ENCODE data around the gene PTPRT. TPM values are rescaled to one million over a fixed set of nuclear protein-coding genes. Genes with fewer than 3 reads are reported as not detected.

Gene PTPRT
- total RNA-seq, 1 donor from 2014 or later, result 4.0 TPM

GRCh38 chr20:43017241-43018030, 172.3 kb downstream of the PTPRT start:
- no peak for DNase-seq

DNA sequence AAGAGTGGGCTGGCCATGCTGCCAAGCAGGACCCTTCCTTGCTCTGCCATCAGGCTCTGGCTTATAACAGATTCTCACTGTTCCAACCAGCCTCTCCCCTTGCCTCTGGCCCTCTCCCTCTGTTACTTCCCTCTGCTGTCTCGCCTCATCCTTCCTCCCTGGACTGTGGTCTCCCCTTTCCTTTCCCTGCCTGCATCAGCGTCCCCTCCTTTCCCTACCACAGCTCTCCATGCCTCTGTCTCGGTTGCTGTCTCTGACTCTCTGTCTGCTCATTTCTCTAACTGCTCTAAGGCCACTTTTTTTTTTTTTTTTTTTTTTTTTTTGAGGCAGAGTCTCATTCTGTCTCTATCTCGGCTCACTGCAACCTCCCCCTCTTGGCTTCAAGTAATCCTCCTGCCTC, 173.4 kb downstream of the PTPRT start:
- DNase-seq, result no peak

DNA sequence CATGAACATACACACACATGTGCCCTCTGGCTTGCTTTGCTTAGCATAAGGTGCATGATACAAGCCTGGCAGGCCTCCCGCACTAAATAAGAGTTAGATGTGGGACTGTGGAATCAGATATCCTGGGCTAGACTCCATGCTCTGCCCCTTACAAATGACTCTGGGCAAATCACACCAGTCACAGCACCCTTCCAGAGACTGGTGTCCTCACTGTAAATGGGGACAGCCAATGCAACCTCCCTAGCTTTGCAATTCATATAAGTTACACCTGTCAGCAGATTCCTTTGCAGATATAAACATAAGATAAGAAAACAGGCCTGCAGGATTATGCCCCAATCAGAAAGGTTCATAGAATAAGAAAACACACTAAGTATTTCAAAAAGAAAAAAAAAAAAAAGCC, 174.1 kb downstream of the PTPRT start:
- DNase-seq, result no peak

DNA sequence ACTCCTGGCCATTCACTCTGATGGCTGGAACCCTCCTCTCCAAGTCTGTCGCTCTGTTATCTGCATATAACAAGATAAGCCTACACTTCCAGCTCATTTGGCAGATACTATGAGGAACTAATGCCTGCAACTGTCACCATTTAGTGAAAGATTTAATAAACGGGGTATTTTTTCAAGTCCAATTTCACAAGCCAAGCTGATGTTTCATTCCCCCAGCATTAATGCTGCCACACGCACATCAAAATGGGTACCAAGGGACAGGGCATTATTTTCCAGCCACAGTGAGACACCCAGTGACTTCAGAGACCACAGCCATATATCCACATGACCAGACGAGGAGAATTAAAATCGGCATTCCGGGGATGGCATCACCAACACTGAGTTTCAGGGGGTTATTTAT, 175.5 kb downstream of the PTPRT start:
- no peak for DNase-seq

- no peak for DNase-seq
Measured at GRCh38 chr20:43011491-43011890, 178.2 kb downstream of the PTPRT start.

- no peak for DNase-seq
Measured at GRCh38 chr20:43009532-43009931, 180.2 kb downstream of the PTPRT start.

- no peak for DNase-seq
Measured at GRCh38 chr20:43007525-43007924, 182.2 kb downstream of the PTPRT start.

DNA sequence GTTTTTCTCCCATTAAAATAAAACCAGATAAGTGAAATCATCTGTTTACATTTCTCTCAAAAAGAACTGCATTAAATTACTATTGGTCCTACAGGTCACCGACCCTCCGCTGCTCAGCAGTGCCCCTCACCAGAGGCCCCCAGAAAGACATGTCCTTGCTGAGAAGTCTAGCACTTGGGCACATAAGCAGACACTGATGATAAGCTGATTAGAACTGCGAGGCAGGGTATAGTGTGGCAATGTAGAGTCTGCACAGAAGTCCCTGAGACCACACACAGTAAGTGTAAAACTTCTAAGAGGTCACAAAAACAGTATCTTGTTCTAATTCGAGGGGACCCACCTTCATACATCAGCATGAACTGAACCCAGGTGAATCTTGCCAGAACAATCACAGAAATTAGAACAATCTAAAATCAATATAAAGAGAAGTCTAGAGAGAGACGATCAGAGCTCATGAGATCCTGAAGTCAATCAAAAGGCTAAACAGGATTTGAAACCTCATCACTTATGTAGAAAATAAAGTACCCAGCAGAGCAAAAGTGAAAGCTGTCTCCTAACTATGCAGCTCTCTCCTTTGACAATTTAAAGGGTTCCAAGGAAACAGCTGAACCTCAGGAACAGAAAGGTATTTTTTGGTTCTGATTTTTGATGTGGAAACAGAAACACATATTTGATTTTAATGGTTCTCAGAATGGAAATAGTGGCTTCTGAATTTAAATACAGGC, 182.9 kb downstream of the PTPRT start:
- no peak for DNase-seq

GRCh38 chr20:43003318-43003944, 186.3 kb downstream of the PTPRT start:
- DNase-seq, result no peak

- DNase-seq, result no peak
Measured at GRCh38 chr20:42996141-42996540, 193.6 kb downstream of the PTPRT start.

DNA sequence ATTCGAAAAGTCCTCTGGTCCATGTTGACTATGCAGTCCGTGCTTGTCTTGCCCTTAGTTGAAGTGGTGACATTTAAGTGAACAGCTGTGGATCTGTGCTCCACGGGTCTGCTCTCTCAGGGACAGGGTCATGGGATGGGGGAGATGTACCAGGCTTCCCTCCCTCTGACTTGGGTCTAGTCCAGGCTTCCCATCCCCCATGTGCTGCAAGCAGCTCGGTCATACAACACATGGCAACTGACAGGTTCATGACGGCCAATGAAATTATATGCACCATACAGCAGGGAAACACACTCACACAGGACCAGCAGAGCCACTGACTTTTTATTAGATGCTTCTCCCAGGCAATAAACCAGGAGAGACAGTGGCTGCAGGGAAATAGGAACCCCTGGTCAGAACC, 201.4 kb downstream of the PTPRT start:
- no peak for DNase-seq

- no peak for DNase-seq
Measured at GRCh38 chr20:42987376-42988114, 202.2 kb downstream of the PTPRT start.

- no peak for DNase-seq
Measured at GRCh38 chr20:42986143-42986773, 203.4 kb downstream of the PTPRT start.

- no peak for DNase-seq
Measured at GRCh38 chr20:42985628-42986027, 204.1 kb downstream of the PTPRT start.

- no peak for DNase-seq
Measured at GRCh38 chr20:42982218-42982617, 207.5 kb downstream of the PTPRT start.

DNA sequence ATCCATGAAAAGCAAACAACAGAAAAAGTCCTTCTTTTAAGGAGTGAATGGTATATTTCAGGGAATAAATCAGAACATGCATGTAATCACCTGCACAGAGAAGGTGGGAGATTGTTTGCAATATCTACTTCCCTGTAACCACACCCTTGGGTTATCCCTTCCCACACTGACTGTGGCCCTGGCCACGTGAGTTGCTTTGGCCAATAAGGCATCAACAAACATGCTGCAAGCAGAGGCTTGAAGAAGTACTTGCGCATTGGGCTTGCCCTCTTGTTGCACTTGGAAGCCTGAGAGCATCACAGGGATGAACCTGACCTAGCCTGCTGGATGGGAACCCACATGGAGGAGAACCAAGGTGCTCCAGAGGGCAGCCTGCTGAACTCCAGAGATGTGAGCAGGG, 208.5 kb downstream of the PTPRT start:
- DNase-seq, result no peak

DNA sequence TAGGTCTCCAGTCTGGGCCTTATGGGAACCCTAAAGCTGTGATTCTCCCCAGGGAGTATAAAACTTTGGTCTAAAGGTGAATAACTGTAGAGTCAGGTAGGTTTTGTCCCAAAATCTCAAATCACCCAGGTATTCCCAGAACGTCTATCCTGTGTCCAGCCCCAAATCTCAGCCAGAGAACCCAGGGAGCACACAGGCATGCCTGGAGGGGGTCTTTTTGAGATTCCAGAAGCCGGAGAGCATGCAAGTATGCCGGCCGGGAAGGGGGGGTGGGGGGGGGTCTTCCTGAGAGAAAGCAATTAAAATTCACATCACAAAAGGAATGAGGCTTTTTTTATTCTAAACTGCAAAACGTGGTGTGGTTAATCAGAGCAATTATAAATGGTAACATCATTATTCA, 210.0 kb downstream of the PTPRT start:
- no peak for DNase-seq

GRCh38 chr20:42978184-42978974, 211.3 kb downstream of the PTPRT start:
- DNase-seq, result no peak

DNA sequence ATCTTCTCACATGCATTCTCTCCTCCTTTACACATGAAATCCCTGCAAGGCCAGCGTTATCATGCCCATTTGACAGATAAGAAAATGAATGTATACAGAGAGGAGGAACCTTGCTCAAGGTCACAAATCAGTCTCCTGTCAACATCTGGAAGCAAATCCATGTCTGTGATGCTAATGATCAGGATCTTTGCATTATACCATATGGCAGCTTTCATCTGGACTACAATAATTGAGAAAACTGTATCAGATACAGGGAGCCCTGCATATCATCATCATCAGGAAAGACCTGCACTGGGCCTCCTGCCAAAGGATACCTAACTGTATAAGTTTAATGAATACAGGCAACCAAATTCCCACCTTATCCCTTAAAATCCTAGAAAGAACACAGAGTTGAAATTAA, 213.7 kb downstream of the PTPRT start:
- no peak for DNase-seq

GRCh38 chr20:42974347-42974746, 215.4 kb downstream of the PTPRT start:
- DNase-seq, result no peak

GRCh38 chr20:42972591-42972990, 217.1 kb downstream of the PTPRT start:
- no peak for DNase-seq

Data from skin of body (tissue), 2 donors.